Transverse colon (tissue), 4 donors: Measurements from ENCODE around the gene TIMP3. TPM values are rescaled to one million over a fixed set of nuclear protein-coding genes. Genes with fewer than 3 reads are reported as not detected.
A peak's percentile ranks its signal among the peaks of the same experiment; 100 is the strongest.

ENCODE experiments used
- DNase-seq: peaks from one replicate; pipeline ENCODE4 v3.0.0-alpha.2; 2019
- H3K27ac ChIP-seq, 4 donors: fragments of 200-600 bp; sonication (generic); 2 replicates each; pipeline ENCODE4 v1.5.1; 2016 to 2018; ENCODE audit warnings: inconsistent platforms in 4 of 4
- H3K27me3 ChIP-seq: fragments of 200-600 bp; sonication (generic); 2 replicates; pipeline ENCODE4 v1.5.1; 2017; ENCODE audit warnings: inconsistent platforms
- H3K36me3 ChIP-seq, 4 donors: fragments of 200-600 bp; sonication (generic); 2 replicates each; pipeline ENCODE4 v1.5.1; 2017 to 2019; ENCODE audit warnings: inconsistent platforms in 4 of 4
- H3K4me1 ChIP-seq, 4 donors: fragments of 200-600 bp; sonication (generic); 2 replicates each; pipeline ENCODE4 v1.5.1; 2017 to 2020; ENCODE audit warnings: inconsistent platforms in 4 of 4
- H3K4me3 ChIP-seq, 4 donors: fragments of 200-600 bp; sonication (generic); 1 replicate in 1 of 4; 2 replicates in 3 of 4; pipeline versions ENCODE4 v1.5.1 to v1.6.1; 2017 to 2019; ENCODE audit warnings: inconsistent platforms in 4 of 4
- H3K9me3 ChIP-seq, 2 donors: fragments of 200-600 bp; sonication (generic); 2 replicates each; pipeline ENCODE4 v1.5.1; 2017 to 2019; ENCODE audit warnings: inconsistent platforms in 2 of 2
- EP300 ChIP-seq: sonication (generic); formaldehyde crosslinking; IDR thresholded peaks from one replicate; pipeline ENCODE4 v1.6.1; 2017; ENCODE audit warnings: antibody characterized with exemption, low read depth
- POLR2A ChIP-seq: fragments of 450-650 bp; IDR thresholded peaks from one replicate; pipeline ENCODE4 v1.6.1; 2016; ENCODE audit warnings: antibody characterized with exemption, mild to moderate bottlenecking, moderate library complexity
- POLR2AphosphoS5 ChIP-seq, 3 donors: sonication (generic); formaldehyde crosslinking; IDR thresholded peaks; one replicate each; pipeline ENCODE4 v1.6.1; 2016; ENCODE audit warnings: antibody characterized with exemption in 3 of 3
- WGBS, 2 donors: methylation state at CpG; one replicate each; pipeline ENCODE4 v1.1.5; 2018; ENCODE audit warnings: low coverage in 1 of 2; 5-methylcytosine and 5-hydroxymethylcytosine counted together
- in situ Hi-C, 4 donors: fragments of 200-750 bp; cut with MboI; loops; one replicate each; pipeline versions ENCODE4 v1.15.0 to v1.15.1; 2017; ENCODE audit warnings: low sequenced_read_pairs in 3 of 4, low pct_ligation_motif_present in 1 of 4, low pct_unique_long_range_greater_than_20kb in 1 of 4
- intact Hi-C: fragments of 100-400 bp; cut with DNase I; formaldehyde crosslinking; loops from one replicate; pipeline ENCODE4 v1.15.1; 2023; ENCODE audit warnings: low total_unique reads
- total RNA-seq, 4 donors: library from RNA; depleted of rRNA; stranded (reverse); fragments of >200 nt; gene quantifications; one replicate each; pipeline ENCODE4 v1.1.0, GENCODE V29; 2016
- TF ChIP-seq, protein P1 (sequence below), 5 experiments: fragments of 200-600 bp in 3 of 5; fragments of 450-650 bp in 2 of 5; sonication (generic) in 3 of 5; IDR thresholded peaks; 1 replicate in 2 of 5; 2 replicates in 3 of 5; pipeline ENCODE4 v1.5.1; 2016 to 2017; ENCODE audit warnings: antibody characterized with exemption in 5 of 5, inconsistent platforms in 3 of 5, mild to moderate bottlenecking in 2 of 5, moderate library complexity in 1 of 5

Gene TIMP3
- total RNA-seq, 4 donors from 2014 or later, result 49.7 to 158 (median 62.4) TPM

DNA sequence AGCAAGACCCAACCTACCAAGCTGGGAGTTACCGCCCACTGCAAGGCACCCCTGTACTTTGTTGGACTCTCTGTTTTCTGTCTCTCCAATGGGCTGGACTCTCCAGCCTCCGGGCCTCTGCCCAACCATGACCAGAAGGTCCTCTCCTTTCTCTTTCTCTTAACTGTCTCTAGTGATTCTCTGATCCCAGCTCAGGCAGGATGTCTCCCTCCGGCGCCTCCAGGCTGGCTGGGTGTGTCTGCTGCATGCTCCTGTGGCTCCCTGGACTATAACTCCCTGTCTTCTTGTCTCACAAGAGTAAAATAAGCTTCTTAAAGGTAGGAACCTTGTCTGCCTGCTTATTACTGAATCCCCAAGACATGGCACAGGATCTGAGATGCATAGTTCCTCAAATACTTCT lies 36.3 kb downstream of the TIMP3 start:
- intact Hi-C loops, result no loop called here

DNA sequence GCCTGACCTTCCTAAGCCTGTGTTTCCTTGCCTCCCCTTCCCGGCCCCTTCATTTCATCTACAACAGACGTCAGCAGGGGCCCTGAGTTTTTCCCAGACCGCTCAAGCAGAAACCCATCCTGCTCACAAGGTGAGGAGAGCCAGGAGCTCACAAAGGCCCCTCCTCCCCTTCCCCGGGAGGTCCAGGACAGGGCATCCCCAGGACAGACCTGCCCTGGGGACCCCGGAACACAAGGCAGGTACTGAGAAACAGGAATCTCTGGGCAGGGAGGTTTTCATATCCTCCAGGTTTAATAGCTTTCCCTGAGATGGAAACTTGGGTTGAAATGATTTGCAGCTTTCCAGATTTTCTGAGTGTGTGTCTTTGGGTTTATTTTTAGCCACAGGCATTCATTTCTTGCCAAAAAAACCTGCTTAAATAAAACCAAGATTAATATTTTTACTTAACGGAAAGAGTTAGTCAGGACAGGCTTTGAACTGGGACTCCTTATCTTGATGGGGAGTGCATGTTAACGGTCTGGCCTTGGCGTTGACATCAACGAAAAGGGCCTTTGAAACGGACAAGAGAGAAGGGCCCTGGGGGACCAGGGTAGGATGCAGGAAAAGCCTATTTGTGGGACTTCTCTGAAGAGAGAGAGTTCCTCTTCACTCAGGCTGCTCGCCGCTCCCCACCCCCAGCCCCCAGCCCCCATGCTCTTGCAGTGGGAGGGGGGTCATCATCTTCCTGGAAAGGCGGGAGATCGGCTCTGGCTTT lies 38.5 kb downstream of the TIMP3 start:
- in situ Hi-C loops, result no loop called here
- no peak overlapping the region for H3K4me3 ChIP-seq
- no peaks in the 10 kb centered on the region for H3K36me3 ChIP-seq
- DNase-seq, result no peak
- H3K27ac ChIP-seq, result peak overlapping the region; percentile 28 to 67 (median 44)
- WGBS, 2 donors, result 50% methylated on average over 1 to 14 of the region's 14 CpGs
- intact Hi-C loops, result no loop called here
- peaks cover 7 to 45% (median 13%) of the 10 kb centered on the region in 4 donors for H3K4me1 ChIP-seq
- no peaks in the 10 kb centered on the region for H3K9me3 ChIP-seq
- TF ChIP-seq EP300, result no peak
- TF ChIP-seq, protein P1, sequence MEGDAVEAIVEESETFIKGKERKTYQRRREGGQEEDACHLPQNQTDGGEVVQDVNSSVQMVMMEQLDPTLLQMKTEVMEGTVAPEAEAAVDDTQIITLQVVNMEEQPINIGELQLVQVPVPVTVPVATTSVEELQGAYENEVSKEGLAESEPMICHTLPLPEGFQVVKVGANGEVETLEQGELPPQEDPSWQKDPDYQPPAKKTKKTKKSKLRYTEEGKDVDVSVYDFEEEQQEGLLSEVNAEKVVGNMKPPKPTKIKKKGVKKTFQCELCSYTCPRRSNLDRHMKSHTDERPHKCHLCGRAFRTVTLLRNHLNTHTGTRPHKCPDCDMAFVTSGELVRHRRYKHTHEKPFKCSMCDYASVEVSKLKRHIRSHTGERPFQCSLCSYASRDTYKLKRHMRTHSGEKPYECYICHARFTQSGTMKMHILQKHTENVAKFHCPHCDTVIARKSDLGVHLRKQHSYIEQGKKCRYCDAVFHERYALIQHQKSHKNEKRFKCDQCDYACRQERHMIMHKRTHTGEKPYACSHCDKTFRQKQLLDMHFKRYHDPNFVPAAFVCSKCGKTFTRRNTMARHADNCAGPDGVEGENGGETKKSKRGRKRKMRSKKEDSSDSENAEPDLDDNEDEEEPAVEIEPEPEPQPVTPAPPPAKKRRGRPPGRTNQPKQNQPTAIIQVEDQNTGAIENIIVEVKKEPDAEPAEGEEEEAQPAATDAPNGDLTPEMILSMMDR (IDR thresholded peaks at IDR 0.05), result no peak
- peak in 1 of 3 donors; percentile 7 for TF ChIP-seq POLR2AphosphoS5 (IDR thresholded peaks at IDR 0.05)
- no peaks in the 10 kb centered on the region for H3K27me3 ChIP-seq

More for the DNA sequence above, 36.3 kb downstream of the TIMP3 start:
- in situ Hi-C loops, result no loop called here
- Histone ChIP-seq H3K36me3 (no peaks in the 10 kb centered on the region), H3K27ac (no peak overlapping the region), H3K4me3 (no peak overlapping the region), H3K9me3 (no peaks in the 10 kb centered on the region), H3K4me1 (peaks cover 7 to 45% (median 13%) of the 10 kb centered on the region in 4 donors), H3K27me3 (no peaks in the 10 kb centered on the region)
- TF ChIP-seq EP300, result no peak
- TF ChIP-seq, protein P1 (IDR thresholded peaks at IDR 0.05), result no peak
- TF ChIP-seq POLR2AphosphoS5 (IDR thresholded peaks at IDR 0.05), result no peak
- TF ChIP-seq POLR2A, result no peak
- WGBS, 2 donors, result 81 to 100% methylated on average over 1 to 4 of the region's 4 CpGs
- no peak for DNase-seq

DNA sequence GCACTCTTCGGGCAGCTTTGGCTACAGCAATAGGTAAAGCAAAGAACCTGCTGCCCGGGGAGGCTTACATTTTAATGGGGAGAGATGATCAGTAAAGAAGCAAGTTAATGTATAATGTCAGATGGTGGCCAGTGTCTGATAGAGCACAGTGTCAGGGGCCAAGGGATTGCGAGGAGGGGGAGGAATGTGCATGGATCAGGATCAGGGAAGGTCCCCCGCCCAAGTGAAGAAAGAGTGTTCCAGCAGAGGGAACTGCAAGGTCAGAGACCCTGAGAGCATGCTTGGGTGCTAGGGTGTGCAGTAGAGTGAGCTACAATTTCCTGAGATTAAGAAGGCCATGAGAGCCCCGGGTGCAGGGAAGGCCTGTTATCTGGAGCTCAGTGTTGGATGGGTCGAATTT lies 39.7 kb downstream of the TIMP3 start:
- H3K4me1 ChIP-seq, result peaks cover 7 to 45% (median 17%) of the 10 kb centered on the region in 4 donors
- H3K4me3 ChIP-seq, result no peak overlapping the region
- H3K27ac ChIP-seq, result peak overlapping the region in 1 of 4 donors; percentile 67
- DNase-seq, result no peak
- 69% methylated on average over 5 to 6 of the region's 6 CpGs for WGBS, 2 donors
- in situ Hi-C loops (no loop called here), intact Hi-C loops (no loop called here)
- TF ChIP-seq, protein P1 (IDR thresholded peaks at IDR 0.05), result no peak
- TF ChIP-seq POLR2AphosphoS5 (IDR thresholded peaks at IDR 0.05), result no peak
- no peak for TF ChIP-seq POLR2A
- TF ChIP-seq EP300, result no peak
- H3K9me3 ChIP-seq, result no peaks in the 10 kb centered on the region
- no peaks in the 10 kb centered on the region for H3K27me3 ChIP-seq
- H3K36me3 ChIP-seq, result no peaks in the 10 kb centered on the region

DNA sequence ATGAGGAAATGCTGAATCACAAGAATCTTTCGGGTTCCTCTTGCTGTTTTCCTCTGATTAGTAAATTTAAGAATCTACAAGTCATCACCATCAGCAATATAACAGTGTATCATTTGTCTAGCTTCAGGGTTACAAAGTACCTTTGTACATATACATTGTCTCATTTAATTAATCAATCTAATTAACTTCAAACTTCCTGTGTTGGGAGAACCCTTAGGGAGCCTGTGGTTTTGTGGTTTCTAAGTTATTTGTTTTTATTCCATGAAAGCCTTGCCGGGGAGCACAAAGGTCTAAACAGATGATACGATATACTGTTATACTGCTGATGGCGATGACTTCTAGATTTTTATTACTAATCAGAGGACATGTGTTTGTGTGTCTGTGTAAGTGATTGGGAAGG lies 41.0 kb downstream of the TIMP3 start:
- Histone ChIP-seq H3K4me1 (peaks cover 7 to 45% (median 20%) of the 10 kb centered on the region in 4 donors), H3K36me3 (no peaks in the 10 kb centered on the region), H3K27ac (no peak overlapping the region), H3K4me3 (no peak overlapping the region), H3K9me3 (no peaks in the 10 kb centered on the region), H3K27me3 (no peaks in the 10 kb centered on the region)
- DNase-seq, result no peak
- intact Hi-C loops, result no loop called here
- TF ChIP-seq, protein P1 (IDR thresholded peaks at IDR 0.05), result no peak
- TF ChIP-seq POLR2AphosphoS5 (IDR thresholded peaks at IDR 0.05) (no peak), EP300 (no peak), POLR2A (no peak)
- in situ Hi-C loops, result no loop called here
- 42 to 58% methylated on average over 4 of the region's 4 CpGs for WGBS, 2 donors
